NCI-H1930 (cell line): ENCODE data around the gene GRAMD2B.

ENCODE experiments used
- DNase-seq, 2 experiments: peaks; one replicate each; lab custom pipeline; 2025; lab: John Stamatoyannopoulos, UW

GRAMD2B gene

GRCh38 chr5:126543009-126543408 is 119.8 kb downstream of the GRAMD2B start:
- DNase-seq: no peak

- DNase-seq: no peak
These were observed 120.5 kb downstream of the GRAMD2B start for GRCh38 chr5:126543660-126544059.
